Measurements from ENCODE around the gene NFKBIE. TPM values are rescaled to one million over a fixed set of nuclear protein-coding genes. Genes with fewer than 3 reads are reported as not detected.
A peak's percentile ranks its signal among the peaks of the same experiment; 100 is the strongest.

NFKBIE gene
- total and polyA plus RNA-seq, 12 donors: 1.5 to 8.7 (median 3.6) TPM

GRCh38 chr6:44256775-44257024 lies 8.7 kb downstream of the NFKBIE start:
- Histone ChIP-seq H3K4me3 (peak overlapping the region; percentile 80 to 100 (median 98)), H3K27me3 (no peaks in the 10 kb centered on the region), H3K27ac (peak overlapping the region; percentile 87 to 98 (median 96)), H3K4me1 (peaks cover 12 to 58% (median 22%) of the 10 kb centered on the region in 9 donors), H3K9me3 (no peaks in the 10 kb centered on the region), H3K36me3 (peaks cover 0 to 75% (median 35%) of the 10 kb centered on the region in 9 donors)
- intact Hi-C loops (cut with DNase I): loop anchor here in 4 of 10 donors (1.0 to 10.0 kb wide), 5 partner anchors 22 to 162 kb away; no protein-coding TSS in a partner anchor
- DNase-seq (no peak), ATAC-seq (peak in 1 of 8 donors; percentile 68)
- WGBS, 2 donors: 2% methylated on average over 10 to 12 of the region's 12 CpGs
- TF ChIP-seq, protein P1, sequence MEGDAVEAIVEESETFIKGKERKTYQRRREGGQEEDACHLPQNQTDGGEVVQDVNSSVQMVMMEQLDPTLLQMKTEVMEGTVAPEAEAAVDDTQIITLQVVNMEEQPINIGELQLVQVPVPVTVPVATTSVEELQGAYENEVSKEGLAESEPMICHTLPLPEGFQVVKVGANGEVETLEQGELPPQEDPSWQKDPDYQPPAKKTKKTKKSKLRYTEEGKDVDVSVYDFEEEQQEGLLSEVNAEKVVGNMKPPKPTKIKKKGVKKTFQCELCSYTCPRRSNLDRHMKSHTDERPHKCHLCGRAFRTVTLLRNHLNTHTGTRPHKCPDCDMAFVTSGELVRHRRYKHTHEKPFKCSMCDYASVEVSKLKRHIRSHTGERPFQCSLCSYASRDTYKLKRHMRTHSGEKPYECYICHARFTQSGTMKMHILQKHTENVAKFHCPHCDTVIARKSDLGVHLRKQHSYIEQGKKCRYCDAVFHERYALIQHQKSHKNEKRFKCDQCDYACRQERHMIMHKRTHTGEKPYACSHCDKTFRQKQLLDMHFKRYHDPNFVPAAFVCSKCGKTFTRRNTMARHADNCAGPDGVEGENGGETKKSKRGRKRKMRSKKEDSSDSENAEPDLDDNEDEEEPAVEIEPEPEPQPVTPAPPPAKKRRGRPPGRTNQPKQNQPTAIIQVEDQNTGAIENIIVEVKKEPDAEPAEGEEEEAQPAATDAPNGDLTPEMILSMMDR (IDR thresholded peaks at IDR 0.05): no peak

DNA sequence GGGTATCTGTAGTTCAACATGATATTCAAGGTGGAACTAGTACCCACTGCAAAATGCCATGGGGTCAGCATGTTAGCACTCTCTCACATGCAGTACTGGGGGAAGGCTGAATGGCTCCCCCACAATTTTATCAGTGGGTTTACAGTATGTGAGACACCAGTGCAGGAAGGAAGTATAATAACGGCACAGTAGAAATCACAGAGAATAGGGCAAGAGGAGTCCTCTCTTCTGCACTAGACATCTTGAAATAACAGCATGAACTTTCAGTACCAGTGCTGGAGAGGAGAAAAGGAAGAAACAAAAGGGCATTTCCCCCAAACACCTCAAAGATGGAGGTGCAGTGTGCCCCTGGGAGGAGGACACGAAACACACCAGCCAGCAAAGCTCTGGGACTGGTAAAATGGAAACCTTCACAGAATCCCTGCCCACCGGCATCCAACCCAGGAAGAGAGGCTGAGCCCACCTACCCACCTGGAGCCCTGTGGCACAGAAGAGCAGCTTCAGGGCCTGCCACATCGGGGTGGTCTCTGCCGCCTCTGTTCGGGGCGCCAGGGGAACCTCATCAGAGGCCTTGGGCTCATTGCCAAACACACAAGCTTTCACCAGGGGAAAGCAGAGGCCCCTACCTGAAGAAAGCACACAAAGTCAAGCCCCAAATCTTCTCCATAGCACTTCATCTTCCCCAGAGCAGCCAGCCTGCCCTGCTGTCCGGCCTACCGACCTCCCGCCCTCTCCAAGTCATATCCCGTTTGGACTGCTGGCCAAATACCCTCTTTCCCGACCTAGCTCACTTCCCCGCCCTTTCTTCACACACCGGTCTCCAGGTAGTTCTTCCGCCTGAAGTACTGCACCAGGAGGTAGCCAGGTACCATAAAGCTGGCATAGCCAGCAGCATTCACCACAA lies 9.2 kb downstream of the NFKBIE start:
- TF ChIP-seq, protein P1 (IDR thresholded peaks at IDR 0.05): no peak
- peaks cover 12 to 61% (median 24%) of the 10 kb centered on the region in 9 donors for H3K4me1 ChIP-seq
- H3K4me3 ChIP-seq: peak overlapping the region; percentile 80 to 100 (median 98)
- 32% methylated on average over 15 of the region's 15 CpGs for WGBS, 2 donors
- peaks cover 3 to 75% (median 41%) of the 10 kb centered on the region in 9 donors for H3K36me3 ChIP-seq
- no peaks in the 10 kb centered on the region for H3K27me3 ChIP-seq
- H3K27ac ChIP-seq: peak overlapping the region; percentile 87 to 98 (median 96)
- no peak for DNase-seq
- H3K9me3 ChIP-seq: no peaks in the 10 kb centered on the region
- ATAC-seq: peak in 6 of 8 donors; percentile 1 to 9 (median 4)
- intact Hi-C loops (cut with DNase I): loop anchor here in 4 of 10 donors (1.0 to 10.0 kb wide), 5 partner anchors 22 to 161 kb away; no protein-coding TSS in a partner anchor

DNA sequence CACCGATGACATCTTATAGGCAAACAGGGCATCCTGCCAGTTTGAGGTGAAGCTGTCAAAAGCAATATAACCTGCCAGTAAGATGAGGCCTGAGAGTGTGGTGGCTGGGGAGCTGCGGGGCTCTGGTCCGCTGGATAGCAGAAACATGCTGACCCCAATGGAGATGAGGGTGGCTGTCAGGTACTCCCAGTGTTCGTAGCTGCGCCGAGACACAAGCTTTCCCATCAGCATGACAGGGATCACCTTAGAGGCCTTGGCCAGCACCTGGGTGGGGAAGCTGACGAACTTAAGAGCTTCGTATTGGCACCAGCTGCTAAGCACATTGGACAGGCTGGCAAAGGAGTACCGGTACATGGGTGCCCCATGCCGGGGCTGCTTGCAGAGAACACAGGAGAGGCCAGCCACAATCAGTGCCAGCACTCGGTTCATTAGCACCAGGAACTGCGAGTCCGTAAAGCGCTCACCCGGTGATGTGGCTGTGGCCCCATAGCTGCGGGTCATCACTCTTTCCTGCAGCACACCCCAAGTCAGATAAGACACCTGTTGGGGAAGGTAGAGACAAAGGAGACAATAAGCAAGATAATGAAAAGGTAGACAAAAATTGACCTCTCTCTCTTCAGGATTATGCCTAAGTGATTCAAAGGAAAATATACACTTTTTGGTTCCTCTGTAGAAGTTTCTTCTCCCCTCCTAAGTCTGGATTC lies 10.1 kb downstream of the NFKBIE start:
- Histone ChIP-seq H3K27me3 (no peaks in the 10 kb centered on the region), H3K4me1 (peaks cover 12 to 70% (median 33%) of the 10 kb centered on the region in 9 donors), H3K27ac (peak overlapping the region in 2 of 10 donors; percentile 95 to 98), H3K9me3 (no peaks in the 10 kb centered on the region), H3K36me3 (peaks cover 6 to 79% (median 49%) of the 10 kb centered on the region in 9 donors), H3K4me3 (no peak overlapping the region)
- intact Hi-C loops (cut with DNase I): loop anchor here in 4 of 10 donors (5.0 to 10.0 kb wide), 3 partner anchors 83 to 160 kb away; no protein-coding TSS in a partner anchor
- no peak for DNase-seq
- TF ChIP-seq, protein P1 (IDR thresholded peaks at IDR 0.05): no peak
- WGBS, 2 donors: 63 to 66% methylated on average over 16 of the region's 16 CpGs
- peak in 1 of 8 donors; percentile 5 for ATAC-seq

Data from heart right ventricle (tissue), 16 donors.